GM13976 (cell line): ENCODE results near the gene CDK4.

Source experiments
- DNase-seq: peaks from one replicate; pipeline ENCODE4 v3.0.0; 2012; ENCODE audit warnings: low spot score
- CTCF ChIP-seq: IDR thresholded peaks from 2 replicates; pipeline ENCODE4 v1.5.1; 2012; ENCODE audit warnings: borderline replicate concordance, mild to moderate bottlenecking; ENCODE audit not compliant: insufficient read depth; ENCODE audit errors: extremely low read depth, missing control alignments, control extremely low read depth
- in situ Hi-C: fragments of 300-500 bp; cut with MboI; formaldehyde crosslinking; loops from one replicate; pipeline ENCODE4 v1.12.0; 2022; ENCODE audit warnings: low sequenced_read_pairs, mixed read lengths, inconsistent platforms; ENCODE audit not compliant: unreplicated experiment

Gene CDK4

DNA sequence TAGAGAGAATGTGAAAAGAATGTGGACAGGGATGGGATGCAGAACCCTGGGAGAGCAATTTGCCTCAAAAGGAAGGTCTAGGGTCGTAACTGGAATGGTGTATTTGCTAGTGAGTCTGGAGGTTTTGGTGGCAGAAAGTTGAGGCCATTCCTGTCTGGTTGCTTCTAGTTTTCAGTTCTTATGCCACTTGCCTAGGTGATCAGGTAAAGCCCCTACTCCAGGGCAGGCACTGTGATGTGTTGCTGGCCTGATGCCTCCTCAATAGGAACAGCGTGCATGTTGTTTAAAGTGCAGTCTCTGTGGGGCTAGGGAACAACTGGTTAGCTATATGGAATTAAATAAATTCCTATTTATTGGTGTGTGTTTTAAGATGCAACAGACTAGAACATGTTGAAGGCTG lies 51.8 kb downstream of the CDK4 start:
- no peak for TF ChIP-seq CTCF
- in situ Hi-C loops = no loop called here
- DNase-seq = no peak

DNA sequence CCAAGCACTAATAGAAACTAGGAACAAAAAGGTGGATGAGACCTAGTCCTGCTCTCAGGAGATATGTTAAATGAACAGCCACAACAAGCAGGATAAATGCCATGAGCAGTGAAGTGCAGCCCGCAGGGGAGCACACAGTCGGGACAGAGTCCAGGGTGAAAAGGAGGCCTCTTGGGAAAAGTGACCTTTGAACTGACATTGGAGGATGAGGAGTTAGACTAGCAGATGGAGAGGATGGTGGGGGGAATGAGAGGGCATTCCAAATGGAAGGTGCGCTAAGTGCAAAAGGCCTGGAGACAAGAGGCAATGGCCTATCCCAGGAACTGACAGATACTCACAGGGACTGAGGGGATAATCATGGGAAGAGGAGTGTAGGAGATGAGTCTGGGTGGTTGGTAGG lies 53.7 kb downstream of the CDK4 start:
- no peak for TF ChIP-seq CTCF
- no peak for DNase-seq
- in situ Hi-C loops = no loop called here
